GM21447 (cell line): ENCODE data around the gene IGSF9.

Experiments
- ATAC-seq: cut with Tn5 transposase; IDR thresholded peaks from one replicate; pipeline ENCODE4 v1.9.1; 2021; ENCODE audit not compliant: unreplicated experiment

Gene IGSF9

GRCh38 chr1:159946242-159947187, 1.1 kb upstream of the IGSF9 start:
- no peak for ATAC-seq

- ATAC-seq: no peak
These were observed 574 bp downstream of the IGSF9 start for GRCh38 chr1:159944623-159945455.

- no peak for ATAC-seq
These were observed 1.3 kb downstream of the IGSF9 start for GRCh38 chr1:159943908-159944622.

- ATAC-seq: no peak
These were observed 2.2 kb downstream of the IGSF9 start for GRCh38 chr1:159943278-159943640.

GRCh38 chr1:159942632-159943277, 2.7 kb downstream of the IGSF9 start:
- no peak for ATAC-seq

GRCh38 chr1:159941591-159942560, 3.5 kb downstream of the IGSF9 start:
- ATAC-seq: no peak

GRCh38 chr1:159941141-159941540, 4.3 kb downstream of the IGSF9 start:
- ATAC-seq: no peak

- ATAC-seq: no peak
These were observed 5.3 kb downstream of the IGSF9 start for GRCh38 chr1:159940006-159940620.

- no peak for ATAC-seq
These were observed 5.8 kb downstream of the IGSF9 start for GRCh38 chr1:159939678-159940002.

GRCh38 chr1:159938905-159939677, 6.3 kb downstream of the IGSF9 start:
- ATAC-seq: no peak

GRCh38 chr1:159938211-159938852, 7.1 kb downstream of the IGSF9 start:
- ATAC-seq: no peak

- no peak for ATAC-seq
These were observed 8.2 kb downstream of the IGSF9 start for GRCh38 chr1:159937054-159937750.

- no peak for ATAC-seq
These were observed 9.0 kb downstream of the IGSF9 start for GRCh38 chr1:159936273-159936904.

- no peak for ATAC-seq
These were observed 9.6 kb downstream of the IGSF9 start for GRCh38 chr1:159935719-159936272.

- no peak for ATAC-seq
These were observed 10.1 kb downstream of the IGSF9 start for GRCh38 chr1:159935305-159935704.

GRCh38 chr1:159934136-159935039, 11.0 kb downstream of the IGSF9 start:
- ATAC-seq: no peak
